GM13977 (cell line): ENCODE measurements around the gene AHRR.

ENCODE experiments used
- DNase-seq: peaks from one replicate; pipeline ENCODE4 v3.0.0; 2012; ENCODE audit warnings: low spot score
- in situ Hi-C: fragments of 300-500 bp; cut with MboI; formaldehyde crosslinking; loops from one replicate; pipeline ENCODE4 v1.12.0; 2022; ENCODE audit warnings: low sequenced_read_pairs, low pct_unique_long_range_greater_than_20kb, mixed read lengths, inconsistent platforms; ENCODE audit not compliant: unreplicated experiment
- TF ChIP-seq, protein P1 (sequence below): IDR thresholded peaks from 2 replicates; pipeline ENCODE4 v1.5.1; 2012; ENCODE audit warnings: mild to moderate bottlenecking, control low read depth; ENCODE audit not compliant: insufficient read depth; ENCODE audit errors: extremely low read depth, missing control alignments

The AHRR gene

DNA sequence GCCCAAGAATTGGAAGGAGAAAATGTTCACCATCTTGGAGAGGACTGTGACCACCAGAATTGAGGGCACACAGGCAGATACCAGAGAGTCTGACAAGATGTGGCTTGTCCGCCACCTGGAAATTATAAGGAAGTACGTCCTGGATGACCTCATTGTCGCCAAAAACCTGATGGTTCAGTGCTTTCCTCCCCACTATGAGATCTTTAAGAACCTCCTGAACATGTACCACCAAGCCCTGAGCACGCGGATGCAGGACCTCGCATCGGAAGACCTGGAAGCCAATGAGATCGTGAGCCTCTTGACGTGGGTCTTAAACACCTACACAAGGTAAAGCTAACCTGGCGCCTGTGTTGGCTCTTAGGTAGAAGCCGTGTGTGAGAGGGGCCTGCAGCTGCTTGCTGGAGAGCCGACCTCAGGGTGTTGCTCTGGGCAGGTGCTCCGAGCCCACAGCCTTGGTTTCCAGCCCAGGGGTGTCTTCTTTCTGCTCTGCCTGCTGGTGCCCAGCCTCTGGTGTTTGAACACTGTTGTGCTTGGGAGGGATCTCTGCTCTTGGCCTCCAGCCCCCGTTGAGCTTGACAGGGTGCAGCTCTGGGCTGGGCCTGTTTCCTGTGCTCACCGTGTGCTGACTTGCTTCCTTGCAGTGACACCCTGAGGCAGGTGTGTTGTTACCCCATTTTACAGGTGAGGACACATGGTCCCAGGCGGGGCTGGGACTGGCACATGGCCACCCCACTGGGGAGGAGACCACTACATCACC is 132.4 kb downstream of the AHRR start:
- in situ Hi-C loops = no loop called here
- TF ChIP-seq, protein P1, sequence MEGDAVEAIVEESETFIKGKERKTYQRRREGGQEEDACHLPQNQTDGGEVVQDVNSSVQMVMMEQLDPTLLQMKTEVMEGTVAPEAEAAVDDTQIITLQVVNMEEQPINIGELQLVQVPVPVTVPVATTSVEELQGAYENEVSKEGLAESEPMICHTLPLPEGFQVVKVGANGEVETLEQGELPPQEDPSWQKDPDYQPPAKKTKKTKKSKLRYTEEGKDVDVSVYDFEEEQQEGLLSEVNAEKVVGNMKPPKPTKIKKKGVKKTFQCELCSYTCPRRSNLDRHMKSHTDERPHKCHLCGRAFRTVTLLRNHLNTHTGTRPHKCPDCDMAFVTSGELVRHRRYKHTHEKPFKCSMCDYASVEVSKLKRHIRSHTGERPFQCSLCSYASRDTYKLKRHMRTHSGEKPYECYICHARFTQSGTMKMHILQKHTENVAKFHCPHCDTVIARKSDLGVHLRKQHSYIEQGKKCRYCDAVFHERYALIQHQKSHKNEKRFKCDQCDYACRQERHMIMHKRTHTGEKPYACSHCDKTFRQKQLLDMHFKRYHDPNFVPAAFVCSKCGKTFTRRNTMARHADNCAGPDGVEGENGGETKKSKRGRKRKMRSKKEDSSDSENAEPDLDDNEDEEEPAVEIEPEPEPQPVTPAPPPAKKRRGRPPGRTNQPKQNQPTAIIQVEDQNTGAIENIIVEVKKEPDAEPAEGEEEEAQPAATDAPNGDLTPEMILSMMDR = no peak
- DNase-seq = no peak

DNA sequence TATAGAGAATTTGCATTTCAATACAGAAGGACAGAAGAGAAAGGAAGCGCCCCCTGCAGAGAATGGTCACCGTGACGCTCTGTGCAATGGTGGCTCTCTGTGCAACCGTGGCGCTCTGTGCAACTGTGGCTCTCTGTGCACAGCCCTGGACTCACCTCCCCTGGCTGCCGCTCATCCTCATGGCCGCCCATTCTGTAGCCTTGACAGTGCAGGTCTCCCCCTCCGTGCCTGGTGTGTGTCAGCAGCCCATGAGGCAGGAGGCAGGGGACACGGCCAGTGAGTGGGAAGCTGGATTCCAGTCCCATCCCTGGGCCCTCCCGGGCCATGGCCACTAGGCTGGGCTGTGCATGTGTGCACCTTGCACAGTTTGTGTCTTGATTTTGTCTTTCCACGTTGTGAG is 133.4 kb downstream of the AHRR start:
- TF ChIP-seq, protein P1 = no peak
- DNase-seq = no peak
- in situ Hi-C loops = no loop called here

DNA sequence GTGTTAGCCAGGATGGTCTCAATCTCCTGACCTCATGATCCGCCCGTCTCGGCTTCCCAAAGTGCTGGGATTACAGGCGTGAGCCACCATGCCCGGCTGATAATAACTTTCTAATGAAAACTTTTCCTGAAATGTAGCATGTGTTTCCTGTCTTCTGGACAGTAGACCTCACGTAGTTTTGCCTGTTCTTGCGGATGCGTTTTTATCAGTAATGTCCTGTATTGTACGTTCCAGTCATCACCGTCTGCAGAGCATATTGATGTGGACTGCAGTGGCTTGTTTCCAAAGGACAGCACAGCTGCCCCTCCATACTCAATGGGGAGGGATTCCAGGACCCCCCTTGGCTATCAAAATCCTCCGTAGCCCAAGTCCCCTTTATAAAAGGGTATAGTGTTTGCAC is 134.3 kb downstream of the AHRR start:
- TF ChIP-seq, protein P1 = no peak
- in situ Hi-C loops = no loop called here
- DNase-seq = no peak

DNA sequence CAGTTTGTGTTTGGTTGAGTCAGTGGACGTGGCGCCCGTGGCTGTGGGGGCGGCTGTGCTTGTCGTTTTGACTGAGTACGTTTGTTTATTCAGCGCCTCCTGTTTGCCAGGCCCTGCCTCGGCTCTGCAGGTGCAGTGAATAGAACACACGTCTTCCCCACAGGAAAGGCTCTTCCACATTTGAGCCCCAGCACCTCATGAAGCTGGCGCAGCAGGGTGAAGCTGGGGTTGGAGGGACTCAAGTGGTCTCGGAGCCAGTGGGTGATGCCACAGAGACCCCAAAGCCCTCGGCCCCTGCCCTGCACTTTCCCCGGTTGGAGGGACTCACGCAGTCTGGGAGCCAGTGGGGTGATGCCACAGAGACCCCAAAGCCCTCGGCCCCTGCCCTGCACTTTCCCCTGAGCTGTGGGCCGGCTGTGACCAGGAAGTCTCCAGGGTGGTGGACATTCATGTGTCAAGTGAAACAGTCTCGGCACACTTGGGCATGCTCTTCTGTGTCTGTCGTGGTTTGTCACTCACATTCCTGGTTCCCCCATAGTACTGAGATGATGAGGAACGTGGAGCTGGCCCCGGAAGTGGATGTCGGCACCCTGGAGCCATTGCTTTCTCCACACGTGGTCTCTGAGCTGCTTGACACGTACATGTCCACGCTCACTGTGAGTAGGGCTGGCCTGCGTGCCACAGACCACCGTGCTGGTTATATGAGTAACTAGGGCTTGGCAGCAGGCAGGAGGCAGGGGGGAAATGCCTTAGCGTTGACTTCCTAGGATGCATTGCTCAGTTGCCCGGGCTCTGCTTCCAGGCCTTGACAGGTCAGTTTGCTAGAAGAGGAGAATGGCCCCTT is 135.1 kb downstream of the AHRR start:
- in situ Hi-C loops = no loop called here
- DNase-seq = no peak
- TF ChIP-seq, protein P1 = no peak

DNA sequence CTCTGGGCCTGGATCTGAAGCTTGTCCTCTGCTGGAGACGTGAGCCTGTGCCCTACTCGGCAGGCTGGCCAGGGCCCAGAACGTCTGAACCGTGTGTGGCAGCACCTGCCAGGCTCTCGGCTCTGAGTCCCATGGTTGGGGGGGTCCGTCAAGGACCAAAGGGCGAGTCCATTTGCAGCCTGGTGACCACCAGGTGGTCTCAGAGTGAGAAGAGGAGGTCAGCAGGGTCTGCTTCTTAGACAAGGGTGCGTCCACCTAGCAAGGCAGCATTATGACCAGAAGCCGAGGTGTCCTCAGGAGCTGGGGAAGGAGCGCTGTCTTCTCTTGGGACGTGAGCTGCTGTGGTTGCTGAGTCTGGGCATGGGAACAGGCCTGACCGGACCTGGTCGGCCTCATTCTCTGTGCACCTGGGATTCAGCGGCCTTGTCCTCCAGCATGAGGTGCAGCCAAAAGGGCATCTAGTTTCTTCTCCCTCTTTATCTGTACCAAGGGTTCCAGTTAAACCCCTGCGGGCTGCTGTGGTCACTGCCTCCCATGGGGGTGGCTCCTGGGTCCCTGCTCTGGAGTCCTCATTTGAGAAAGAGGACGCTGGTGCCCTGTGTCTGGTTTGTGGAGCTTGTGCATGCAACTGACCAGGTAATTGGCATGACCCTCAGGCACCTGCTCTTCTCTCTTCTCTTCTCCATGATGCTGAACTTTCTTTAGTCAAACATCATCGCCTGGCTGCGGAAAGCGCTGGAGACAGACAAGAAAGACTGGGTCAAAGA is 135.9 kb downstream of the AHRR start:
- TF ChIP-seq, protein P1 = no peak
- in situ Hi-C loops = no loop called here
- no peak for DNase-seq
